HepG2 (cell line): ENCODE results near the gene INPP5E. TPM values are rescaled to one million over a fixed set of nuclear protein-coding genes. Genes with fewer than 3 reads are reported as not detected.

ENCODE experiments used
- ATAC-seq: fragments of 200-7000 bp; cut with Tn5 transposase; 3 replicates; pipeline ENCODE4 v1.9.1; 2020; ENCODE audit warnings: mild to moderate bottlenecking, moderate library complexity
- BruUV-seq: library from RNA; stranded (reverse); fragments of 400-500 nt; replicated peaks from 2 replicates; lab custom pipeline; 2021; lab: Mats Ljungman, UMichigan
- CTCF ChIA-PET: fragments of 300-600 bp; formaldehyde crosslinking; extraction: SDS; loops from one replicate; lab custom pipeline; 2021; ENCODE audit warnings: low total read pairs, inconsistent platforms, low intra/inter-chr PET ratio; lab: Yijun Ruan, JAX
- POLR2A ChIA-PET: fragments of 350-600 bp; sonication (Branson Sonifier 250); formaldehyde crosslinking; loops from one replicate; lab custom pipeline; 2020; ENCODE audit warnings: antibody characterized with exemption, inconsistent platforms; lab: Yijun Ruan, JAX
- DNase-seq: peaks from one replicate; pipeline ENCODE4 v3.0.0-alpha.2; 2015; ENCODE audit warnings: low spot score
- FAIRE-seq: peaks from 3 replicates; lab custom pipeline; 2011; peaks lifted over from hg19 to GRCh38; lab: Jason Lieb, UNC
- H2AFZ ChIP-seq: one replicate; pipeline ENCODE4 v1.6.1; 2011; ENCODE audit warnings: low read length, inconsistent platforms
- H3K27ac ChIP-seq: fragments of 300-600 bp; 3 replicates; pipeline ENCODE4 v1.8.0; 2011; ENCODE audit warnings: mixed run types, mild to moderate bottlenecking, mixed read lengths, low read length, inconsistent platforms; ENCODE audit not compliant: insufficient read depth; ENCODE audit errors: extremely low read length
- H3K27me3 ChIP-seq, 2 experiments: fragments of 200-600 bp in 1 of 2; 2 replicates in 1 of 2; 3 replicates in 1 of 2; pipeline versions ENCODE4 v1.6.0 to v1.8.0; 2011; ENCODE audit warnings: low read length in 2 of 2, mild to moderate bottlenecking in 2 of 2, moderate library complexity in 2 of 2, inconsistent platforms in 1 of 2; ENCODE audit not compliant: insufficient read depth in 2 of 2, control insufficient read depth in 1 of 2
- H3K36me3 ChIP-seq, 2 experiments: fragments of 200-600 bp in 1 of 2; replicated peaks in 1 of 2; 2 replicates in 1 of 2; 3 replicates in 1 of 2; pipeline versions ENCODE4 v1.5.1 to v1.8.0; 2011; ENCODE audit warnings: low read length in 2 of 2, inconsistent platforms in 1 of 2; ENCODE audit not compliant: insufficient read depth in 2 of 2, control insufficient read depth in 1 of 2
- H3K4me1 ChIP-seq: 2 replicates; pipeline ENCODE4 v1.5.1; 2012; ENCODE audit warnings: low read length, inconsistent platforms; ENCODE audit not compliant: insufficient read depth
- H3K4me2 ChIP-seq: 2 replicates; pipeline ENCODE4 v1.6.0; 2011; ENCODE audit warnings: low read depth, low read length, inconsistent platforms
- H3K4me3 ChIP-seq, 3 experiments: fragments of 200-600 bp in 1 of 3; sonication (generic), shearing (Covaris generic) in 1 of 3; replicated peaks in 1 of 3; 2 replicates each; pipeline ENCODE4 v1.5.1; 2011 to 2016; ENCODE audit warnings: low read length in 3 of 3, inconsistent platforms in 2 of 3, low read depth in 2 of 3, mild to moderate bottlenecking in 2 of 3, control low read depth in 1 of 3, mixed read lengths in 1 of 3; ENCODE audit not compliant: insufficient read depth in 1 of 3
- H3K79me2 ChIP-seq: one replicate; pipeline ENCODE4 v1.6.1; 2011; ENCODE audit warnings: low read length, inconsistent platforms; ENCODE audit not compliant: insufficient read depth
- H3K9ac ChIP-seq: 2 replicates; pipeline ENCODE4 v1.6.0; 2011; ENCODE audit warnings: mild to moderate bottlenecking, low read depth, low read length, inconsistent platforms; ENCODE audit not compliant: insufficient read depth
- H3K9me3 ChIP-seq: 2 replicates; pipeline ENCODE4 v1.5.1; 2012; ENCODE audit warnings: mild to moderate bottlenecking, low read length
- H4K20me1 ChIP-seq: 2 replicates; pipeline ENCODE4 v1.6.0; 2011; ENCODE audit warnings: inconsistent platforms, mild to moderate bottlenecking, low read length, moderate library complexity; ENCODE audit not compliant: insufficient read depth
- ATF7 ChIP-seq, 2 experiments: fragments of 450-650 bp in 1 of 2; sonication (generic) in 1 of 2; formaldehyde crosslinking in 1 of 2; IDR thresholded peaks; 2 replicates each; pipeline versions ENCODE4 v1.4.0 to v1.6.1; 2016 to 2020; ENCODE audit warnings: antibody characterized with exemption in 1 of 2, mild to moderate bottlenecking in 1 of 2, missing genetic modification reagents in 1 of 2
- JARID2 ChIP-seq: sonication (generic); formaldehyde crosslinking; IDR thresholded peaks from 2 replicates; pipeline ENCODE4 v1.8.1; 2023; ENCODE audit warnings: missing genetic modification reagents, inconsistent platforms; ENCODE audit not compliant: insufficient replicate concordance
- KLF11 ChIP-seq: IDR thresholded peaks from 2 replicates; pipeline ENCODE4 v1.6.1; 2016; ENCODE audit warnings: missing compliant biosample characterization
- MEIS2 ChIP-seq: sonication (generic); formaldehyde crosslinking; IDR thresholded peaks from 2 replicates; pipeline ENCODE4 v1.9.0; 2021; ENCODE audit warnings: mild to moderate bottlenecking, missing genetic modification reagents
- SIN3A ChIP-seq: IDR thresholded peaks from 2 replicates; pipeline ENCODE4 v1.6.1; 2011; ENCODE audit warnings: low read depth, mild to moderate bottlenecking, control low read depth, low read length, borderline replicate concordance
- SP2 ChIP-seq: sonication (generic); formaldehyde crosslinking; IDR thresholded peaks from 2 replicates; pipeline ENCODE4 v1.5.1; 2020; ENCODE audit warnings: mild to moderate bottlenecking, missing genetic modification reagents
- SRSF4 ChIP-seq: fragments of 200-400 bp; formaldehyde crosslinking; IDR thresholded peaks from one replicate; pipeline ENCODE4 v1.6.1; 2018; ENCODE audit warnings: mild to moderate bottlenecking, low read depth, low read length, moderate library complexity; ENCODE audit not compliant: poor library complexity, severe bottlenecking
- TARDBP ChIP-seq: sonication (generic); formaldehyde crosslinking; IDR thresholded peaks from 2 replicates; pipeline ENCODE4 v1.8.0; 2022; ENCODE audit warnings: mild to moderate bottlenecking, missing genetic modification reagents
- ZGPAT ChIP-seq: IDR thresholded peaks from 2 replicates; pipeline ENCODE4 v1.6.1; 2016; ENCODE audit warnings: mild to moderate bottlenecking
- ZNF232 ChIP-seq: sonication (generic); formaldehyde crosslinking; IDR thresholded peaks from 2 replicates; pipeline ENCODE4 v1.4.0; 2020; ENCODE audit warnings: missing genetic modification reagents, borderline replicate concordance
- ZNF674 ChIP-seq: sonication (generic); formaldehyde crosslinking; IDR thresholded peaks from 2 replicates; pipeline ENCODE4 v1.5.0; 2020; ENCODE audit warnings: low read depth, mild to moderate bottlenecking, missing genetic modification reagents
- WGBS: methylation state at CpG from one replicate; pipeline ENCODE4 v1.1.6; 2017; ENCODE audit warnings: low lambda C conversion rate; 5-methylcytosine and 5-hydroxymethylcytosine counted together
- in situ Hi-C: cut with HindIII; loops from 2 replicates; pipeline ENCODE4 v1.10.0; 2017; ENCODE audit warnings: low pct_unique_long_range_greater_than_20kb; ENCODE audit not compliant: extremely low pct_ligation_motif_present
- intact Hi-C: fragments of 100-400 bp; cut with micrococcal nuclease; formaldehyde crosslinking; loops from one replicate; pipeline ENCODE4 v1.10.0; 2022; ENCODE audit not compliant: unreplicated experiment
- polyA plus RNA-seq, 8 experiments: library from polyadenylated mRNA; depleted of rRNA in 3 of 8; stranded (reverse) in 7 of 8; unstranded in 1 of 8; fragments of >200 nt; fragmentation: Illumina TruSeq in 4 of 8; extraction: Trizol in 4 of 8; gene quantifications; 2 replicates each; pipeline versions ENCODE4 v1.2.1 to v1.2.3, GENCODE V29; 2011 to 2016; ENCODE audit warnings: low read depth in 4 of 8, missing spikeins in 1 of 8, mixed read lengths in 1 of 8; ENCODE audit not compliant: insufficient read depth in 1 of 8
- total RNA-seq, 5 experiments: library from RNA; depleted of rRNA; stranded (reverse); fragments of >200 nt; fragmentation: Illumina TruSeq; extraction: Trizol; gene quantifications; 2 replicates each; pipeline ENCODE4 v1.2.3, GENCODE V29; 2016; ENCODE audit warnings: low read depth in 1 of 5
- TF ChIP-seq, protein P1 (sequence below): sonication (generic); formaldehyde crosslinking; IDR thresholded peaks from 2 replicates; pipeline ENCODE4 v1.4.0; 2020; ENCODE audit warnings: mild to moderate bottlenecking, missing genetic modification reagents

INPP5E gene
- total and polyA plus RNA-seq, 2 of the 13 experiments (the other 11 are each of a cell fraction or from before 2014, with no cell fraction given) = 5.5 TPM

- ATAC-seq (no peak), DNase-seq (no peak), FAIRE-seq (no peak)
- no peak overlapping the region for H3K9ac ChIP-seq
- peaks cover 51 to 76% of the 10 kb centered on the region in 2 experiments; a peak in 4 of 5 replicates for H3K36me3 ChIP-seq
- H3K27ac ChIP-seq = no peak overlapping the region
- H2AFZ ChIP-seq = no peak overlapping the region
- H4K20me1 ChIP-seq = no peaks in the 10 kb centered on the region
- H3K27me3 ChIP-seq = no peaks in the 10 kb centered on the region
- H3K79me2 ChIP-seq = no peaks in the 10 kb centered on the region
- BruUV-seq = no TSS peak
- no peaks in the 10 kb centered on the region for H3K9me3 ChIP-seq
- intact Hi-C loops = no loop called here
- ChIA-PET POLR2A (no interaction called here), CTCF (no interaction called here)
- in situ Hi-C loops = no loop called here
- no peak overlapping the region for H3K4me2 ChIP-seq
- H3K4me3 ChIP-seq = no peak overlapping the region
- WGBS = 96% methylated on average over 26 of the region's 26 CpGs
- TF ChIP-seq TARDBP (CRISPR knock-in tag) (no peak), ATF7 (IDR thresholded peaks at IDR 0.05) (no peak), ATF7 (CRISPR knock-in tag; IDR thresholded peaks at IDR 0.05) (no peak), MEIS2 (no peak), ZNF674 (CRISPR knock-in tag) (no peak), SIN3A (no peak), ZNF232 (CRISPR knock-in tag) (no peak), SRSF4 (no peak), KLF11 (CRISPR knock-in tag) (no peak), ZGPAT (CRISPR knock-in tag) (no peak), JARID2 (CRISPR knock-in tag) (no peak), SP2 (CRISPR knock-in tag) (no peak)
- TF ChIP-seq, protein P1, sequence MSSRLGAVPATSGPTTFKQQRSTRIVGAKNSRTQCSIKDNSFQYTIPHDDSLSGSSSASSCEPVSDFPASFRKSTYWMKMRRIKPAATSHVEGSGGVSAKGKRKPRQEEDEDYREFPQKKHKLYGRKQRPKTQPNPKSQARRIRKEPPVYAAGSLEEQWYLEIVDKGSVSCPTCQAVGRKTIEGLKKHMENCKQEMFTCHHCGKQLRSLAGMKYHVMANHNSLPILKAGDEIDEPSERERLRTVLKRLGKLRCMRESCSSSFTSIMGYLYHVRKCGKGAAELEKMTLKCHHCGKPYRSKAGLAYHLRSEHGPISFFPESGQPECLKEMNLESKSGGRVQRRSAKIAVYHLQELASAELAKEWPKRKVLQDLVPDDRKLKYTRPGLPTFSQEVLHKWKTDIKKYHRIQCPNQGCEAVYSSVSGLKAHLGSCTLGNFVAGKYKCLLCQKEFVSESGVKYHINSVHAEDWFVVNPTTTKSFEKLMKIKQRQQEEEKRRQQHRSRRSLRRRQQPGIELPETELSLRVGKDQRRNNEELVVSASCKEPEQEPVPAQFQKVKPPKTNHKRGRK = no peak
- H3K4me1 ChIP-seq = no peaks in the 10 kb centered on the region
These were observed 11.7 kb upstream of the INPP5E start for GRCh38 chr9:136451221-136451877.
